RWPE2 (cell line): ENCODE results near the gene DNAJC1.

Experiments
- ATAC-seq: fragments of 200-7000 bp; cut with Tn5 transposase; 3 replicates; pipeline ENCODE4 v1.9.1; 2021; ENCODE audit warnings: low read depth
- DNase-seq: peaks from one replicate; pipeline ENCODE4 v3.0.0-alpha.2; 2020; ENCODE audit warnings: low spot score
- H3K27ac ChIP-seq: fragments of 450-650 bp; 2 replicates; pipeline ENCODE4 v1.5.1; 2017; ENCODE audit warnings: mild to moderate bottlenecking; ENCODE audit not compliant: poor library complexity, severe bottlenecking
- H3K27me3 ChIP-seq: fragments of 250-450 bp; sonication (Bioruptor Pico); 2 replicates; pipeline ENCODE4 v1.5.1; 2021; ENCODE audit warnings: mild to moderate bottlenecking, moderate library complexity; ENCODE audit not compliant: insufficient read depth, poor library complexity, severe bottlenecking
- H3K36me3 ChIP-seq: fragments of 250-450 bp; sonication (Bioruptor Pico); 2 replicates; pipeline ENCODE4 v1.5.1; 2020; ENCODE audit warnings: low read depth, mild to moderate bottlenecking, moderate library complexity
- H3K4me1 ChIP-seq: fragments of 250-450 bp; sonication (Bioruptor Pico); 2 replicates; pipeline ENCODE4 v1.5.1; 2021; ENCODE audit warnings: mild to moderate bottlenecking, moderate library complexity; ENCODE audit not compliant: insufficient read depth, poor library complexity, severe bottlenecking
- H3K4me3 ChIP-seq: fragments of 250-450 bp; sonication (Bioruptor Pico); 2 replicates; pipeline ENCODE4 v1.5.1; 2021; ENCODE audit warnings: mild to moderate bottlenecking, moderate library complexity; ENCODE audit not compliant: severe bottlenecking
- H3K9me3 ChIP-seq: fragments of 250-450 bp; sonication (Bioruptor Pico); 2 replicates; pipeline ENCODE4 v1.5.1; 2021; ENCODE audit warnings: mild to moderate bottlenecking, moderate library complexity; ENCODE audit not compliant: severe bottlenecking
- CTCF ChIP-seq: fragments of 450-650 bp; IDR thresholded peaks from one replicate; pipeline ENCODE4 v1.5.1; 2017; ENCODE audit warnings: mild to moderate bottlenecking, moderate library complexity; ENCODE audit not compliant: poor library complexity, severe bottlenecking

The DNAJC1 gene

GRCh38 chr10:21899736-21900135 is 103.8 kb downstream of the DNAJC1 start:
- no peak for DNase-seq
- TF ChIP-seq CTCF, result no peak
- no peaks in the 10 kb centered on the region for H3K27me3 ChIP-seq
- H3K4me3 ChIP-seq, result no peak overlapping the region
- peaks cover 5% of the 10 kb centered on the region for H3K36me3 ChIP-seq
- H3K27ac ChIP-seq, result no peak overlapping the region
- no peaks in the 10 kb centered on the region for H3K9me3 ChIP-seq
- no peak for ATAC-seq
- no peaks in the 10 kb centered on the region for H3K4me1 ChIP-seq

GRCh38 chr10:21895932-21896331 is 107.6 kb downstream of the DNAJC1 start:
- no peak overlapping the region for H3K27ac ChIP-seq

GRCh38 chr10:21894648-21895342 is 108.7 kb downstream of the DNAJC1 start:
- no peak overlapping the region for H3K4me3 ChIP-seq
- peaks cover 11% of the 10 kb centered on the region for H3K9me3 ChIP-seq
- TF ChIP-seq CTCF, result no peak
- H3K36me3 ChIP-seq, result peaks cover 8% of the 10 kb centered on the region; the same call in 1 of the 2 replicates
- H3K27ac ChIP-seq, result no peak overlapping the region
- ATAC-seq, result no peak
- no peaks in the 10 kb centered on the region for H3K4me1 ChIP-seq
- no peak for DNase-seq
- no peaks in the 10 kb centered on the region for H3K27me3 ChIP-seq

More at GRCh38 chr10:21895932-21896331, 107.6 kb downstream of the DNAJC1 start:
- no peaks in the 10 kb centered on the region for H3K27me3 ChIP-seq
- H3K4me1 ChIP-seq, result no peaks in the 10 kb centered on the region
- TF ChIP-seq CTCF, result no peak
- H3K9me3 ChIP-seq, result peaks cover 11% of the 10 kb centered on the region
- no peak overlapping the region for H3K4me3 ChIP-seq
- DNase-seq (no peak), ATAC-seq (no peak)
- peaks cover 8% of the 10 kb centered on the region; the same call in 1 of the 2 replicates for H3K36me3 ChIP-seq

GRCh38 chr10:21891439-21891838 is 112.1 kb downstream of the DNAJC1 start:
- no peak for TF ChIP-seq CTCF
- H3K27me3 ChIP-seq, result no peaks in the 10 kb centered on the region
- ATAC-seq, result no peak
- peaks cover 11% of the 10 kb centered on the region for H3K9me3 ChIP-seq
- no peak for DNase-seq
- H3K4me1 ChIP-seq, result no peaks in the 10 kb centered on the region
- no peak overlapping the region for H3K27ac ChIP-seq
- peaks cover 8% of the 10 kb centered on the region; the same call in 1 of the 2 replicates for H3K36me3 ChIP-seq
- H3K4me3 ChIP-seq, result no peak overlapping the region
